ENCODE data around the gene SPECC1. TPM values are rescaled to one million over a fixed set of nuclear protein-coding genes. Genes with fewer than 3 reads are reported as not detected.

The SPECC1 gene
- polyA plus RNA-seq, 1 of the 3 experiments (the other 2 are of a cell fraction) = 11.2 TPM

DNA sequence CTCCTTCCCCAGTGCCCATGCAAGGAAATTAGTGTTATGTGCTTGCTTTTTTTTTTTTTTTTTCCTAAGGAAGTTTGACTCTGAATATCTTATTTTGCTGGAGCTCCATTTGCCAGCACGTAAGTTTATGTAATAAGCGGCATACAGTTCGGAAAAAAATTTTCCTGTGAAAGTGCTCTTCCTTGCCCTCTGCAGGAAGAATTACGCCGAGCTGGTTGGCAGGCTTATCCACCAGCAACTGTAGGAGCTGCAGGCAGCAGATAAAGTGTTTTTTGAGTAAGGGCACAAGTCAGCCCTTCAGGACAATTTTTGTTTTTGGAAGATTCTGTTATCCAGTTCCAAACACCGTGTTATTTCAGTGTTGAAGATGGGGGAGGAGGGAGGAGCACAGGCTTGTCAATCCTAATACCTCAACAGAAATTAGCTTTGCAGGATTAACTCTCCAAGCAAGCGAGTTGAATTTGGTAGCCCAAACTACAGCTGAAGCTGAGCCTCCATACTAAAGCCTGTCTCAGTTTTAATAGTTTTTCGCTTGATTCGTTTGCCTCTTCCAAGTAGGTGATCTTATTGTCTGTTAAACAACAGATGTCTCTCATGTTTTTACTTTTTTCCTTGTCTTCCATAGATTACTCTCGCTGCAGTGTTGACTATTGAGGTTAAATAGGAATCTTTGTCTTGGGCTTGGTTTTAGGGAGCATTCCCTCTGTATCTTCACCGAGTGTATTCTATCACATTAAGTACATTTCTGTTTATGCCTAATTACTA lies 1.1 kb downstream of the SPECC1 start:
- Histone ChIP-seq H3K4me1 (ENCODE audit: control insufficient read depth in 1 of 2, insufficient read depth in 2 of 2, low read depth in 1 of 2, low read length in 1 of 2) (peaks cover 0 to 4% of the 10 kb centered on the region in 2 experiments; a peak in 2 of 4 replicates), H3K36me3 (replicated peaks in 1 of 2; ENCODE audit: control insufficient read depth in 1 of 2, insufficient read depth in 2 of 2, low read length in 1 of 2) (no peaks in the 10 kb centered on the region), H3F3A (replicated peaks; ENCODE audit: insufficient read depth) (peaks cover 18% of the 10 kb centered on the region), H3K9ac (peak overlapping the region; percentile 27; the same call in 1 of the 2 replicates), H3K9me2 (no peaks in the 10 kb centered on the region), H3K4me2 (peak overlapping the region; percentile 98), H3K27me3 (ENCODE audit: insufficient read depth) (no peaks in the 10 kb centered on the region; the same call in 1 of the 2 replicates), H3K27ac (ENCODE audit: low read depth in 2 of 2, low read length in 1 of 2) (no peak overlapping the region; a peak in 1 of 4 replicates), H3K9me3 (no peaks in the 10 kb centered on the region), H3K79me2 (ENCODE audit: insufficient read depth) (no peaks in the 10 kb centered on the region), H4K20me1 (ENCODE audit: insufficient read depth) (no peaks in the 10 kb centered on the region), H3K4me3 (ENCODE audit: low read depth in 2 of 2, low read length in 1 of 2) (peak overlapping the region; percentile 66 to 82), H2AFZ (ENCODE audit: low read depth) (peak overlapping the region; percentile 93; the same call in 1 of the 2 replicates)
- ChIA-PET POLR2A (no interaction called here), CTCF (interaction anchor here (0.6 to 4.4 kb wide), 36 partner anchors 9 to 273 kb away, joined by 3 to 56 read pairs (median 5); partner anchors contain the start of gene ULK2)
- peak; percentile 64 for DNase-seq
- TF ChIP-seq PBX3 (IDR thresholded peaks at IDR 0.05) (no peak), CTCF (IDR thresholded peaks at IDR 0.05) (peak; percentile 66), USF1 (IDR thresholded peaks at IDR 0.05; ENCODE audit: borderline replicate concordance, low read depth) (no peak), GABPA (IDR thresholded peaks at IDR 0.05; ENCODE audit: low read depth) (no peak), RAD21 (IDR thresholded peaks at IDR 0.05; ENCODE audit: low read length) (peak; percentile 36; the same call in 1 of the 2 replicates), EP300 (IDR thresholded peaks at IDR 0.05; ENCODE audit: borderline replicate concordance in 1 of 2, low read depth in 1 of 2, low read length in 1 of 2) (no peak), TEAD4 (IDR thresholded peaks at IDR 0.05; ENCODE audit: borderline replicate concordance, insufficient read depth) (no peak), SMC3 (IDR thresholded peaks at IDR 0.05; ENCODE audit: low read depth, low read length) (peak; percentile 42; the same call in 1 of the 2 replicates), ELF1 (IDR thresholded peaks at IDR 0.05) (no peak), GATA2 (CRISPR knock-in tag; IDR thresholded peaks at IDR 0.05) (no peak), CHD2 (IDR thresholded peaks at IDR 0.05; ENCODE audit: low read length, partially characterized antibody) (no peak), SIN3A (IDR thresholded peaks at IDR 0.05; ENCODE audit: borderline replicate concordance, low read depth, low read length) (0 out of 2 replicates have a peak, but pooled peaks have one; percentile 46), NFIC (IDR thresholded peaks at IDR 0.05; ENCODE audit: borderline replicate concordance) (no peak), JUND (IDR thresholded peaks at IDR 0.05) (no peak), MXI1 (IDR thresholded peaks at IDR 0.05; ENCODE audit: low read depth, low read length) (no peak), TCF12 (IDR thresholded peaks at IDR 0.05) (no peak), FOXM1 (IDR thresholded peaks at IDR 0.05; ENCODE audit: low read depth) (no peak), RCOR1 (IDR thresholded peaks at IDR 0.05; ENCODE audit: low read length) (0 out of 2 replicates have a peak, but pooled peaks have one; percentile 12), MEF2A (IDR thresholded peaks at IDR 0.05; ENCODE audit: borderline replicate concordance, low read depth) (no peak), POLR2AphosphoS5 (IDR thresholded peaks at IDR 0.05; ENCODE audit: low read depth, low read length) (no peak)
- TF ChIP-seq, protein P1, sequence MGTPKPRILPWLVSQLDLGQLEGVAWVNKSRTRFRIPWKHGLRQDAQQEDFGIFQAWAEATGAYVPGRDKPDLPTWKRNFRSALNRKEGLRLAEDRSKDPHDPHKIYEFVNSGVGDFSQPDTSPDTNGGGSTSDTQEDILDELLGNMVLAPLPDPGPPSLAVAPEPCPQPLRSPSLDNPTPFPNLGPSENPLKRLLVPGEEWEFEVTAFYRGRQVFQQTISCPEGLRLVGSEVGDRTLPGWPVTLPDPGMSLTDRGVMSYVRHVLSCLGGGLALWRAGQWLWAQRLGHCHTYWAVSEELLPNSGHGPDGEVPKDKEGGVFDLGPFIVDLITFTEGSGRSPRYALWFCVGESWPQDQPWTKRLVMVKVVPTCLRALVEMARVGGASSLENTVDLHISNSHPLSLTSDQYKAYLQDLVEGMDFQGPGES (IDR thresholded peaks at IDR 0.05; ENCODE audit: low read depth, low read length) = no peak
- TF ChIP-seq, protein P2, sequence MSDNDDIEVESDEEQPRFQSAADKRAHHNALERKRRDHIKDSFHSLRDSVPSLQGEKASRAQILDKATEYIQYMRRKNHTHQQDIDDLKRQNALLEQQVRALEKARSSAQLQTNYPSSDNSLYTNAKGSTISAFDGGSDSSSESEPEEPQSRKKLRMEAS (IDR thresholded peaks at IDR 0.05; ENCODE audit: low read depth) = 0 out of 2 replicates have a peak, but pooled peaks have one; percentile 17
- 14% methylated on average over 11 of the region's 11 CpGs for WGBS (ENCODE audit: low lambda C conversion rate)
